Keratinocyte (primary cell): ENCODE data around the gene CLDN24. TPM values are rescaled to one million over a fixed set of nuclear protein-coding genes. Genes with fewer than 3 reads are reported as not detected.

Source experiments
- DNase-seq: peaks from one replicate; pipeline ENCODE4 v3.0.0-alpha.2; 2011; ENCODE audit warnings: low read depth, missing footprints, low spot score
- FAIRE-seq: peaks from 2 replicates; lab custom pipeline; 2011; peaks lifted over from hg19 to GRCh38; lab: Jason Lieb, UNC
- H2AFZ ChIP-seq: 2 replicates; pipeline ENCODE4 v1.6.0; 2012; ENCODE audit warnings: low read length, control low read depth, inconsistent platforms; ENCODE audit not compliant: control insufficient read depth
- H3K27ac ChIP-seq: 2 replicates; pipeline ENCODE4 v1.5.1; 2011; ENCODE audit warnings: low read length; ENCODE audit not compliant: control insufficient read depth, insufficient read depth
- H3K27me3 ChIP-seq: 3 replicates; pipeline ENCODE4 v1.6.0; 2011; ENCODE audit warnings: low read length; ENCODE audit not compliant: control insufficient read depth, insufficient read depth; ENCODE audit errors: extremely low read depth
- H3K36me3 ChIP-seq, 2 experiments: 2 replicates in 1 of 2; 3 replicates in 1 of 2; pipeline ENCODE4 v1.5.1; 2011; ENCODE audit warnings: low read length in 2 of 2, mild to moderate bottlenecking in 1 of 2; ENCODE audit not compliant: control insufficient read depth in 2 of 2, insufficient read depth in 2 of 2; ENCODE audit errors: extremely low read depth in 1 of 2
- H3K4me1 ChIP-seq: 3 replicates; pipeline ENCODE4 v1.5.1; 2011; ENCODE audit warnings: low read length; ENCODE audit not compliant: control insufficient read depth, insufficient read depth; ENCODE audit errors: extremely low read depth
- H3K4me2 ChIP-seq: 3 replicates; pipeline ENCODE4 v1.6.0; 2011; ENCODE audit warnings: low read depth, low read length; ENCODE audit not compliant: control insufficient read depth, insufficient read depth; ENCODE audit errors: extremely low read depth
- H3K4me3 ChIP-seq, 3 experiments: fragments of 200-600 bp in 1 of 3; sonication (generic) in 1 of 3; 2 replicates in 2 of 3; 3 replicates in 1 of 3; pipeline ENCODE4 v1.5.1; 2011 to 2016; ENCODE audit warnings: low read length in 3 of 3, mild to moderate bottlenecking in 3 of 3, control low read depth in 2 of 3, inconsistent platforms in 1 of 3, low read depth in 1 of 3, mixed read lengths in 1 of 3, mixed run types in 1 of 3, moderate library complexity in 1 of 3; ENCODE audit not compliant: control insufficient read depth in 2 of 3, insufficient read depth in 2 of 3; ENCODE audit errors: extremely low read depth in 1 of 3
- H3K79me2 ChIP-seq: 2 replicates; pipeline ENCODE4 v1.6.0; 2012; ENCODE audit warnings: low read length; ENCODE audit not compliant: control insufficient read depth, insufficient read depth
- H3K9ac ChIP-seq: 3 replicates; pipeline ENCODE4 v1.6.0; 2011; ENCODE audit warnings: low read length; ENCODE audit not compliant: control insufficient read depth, insufficient read depth; ENCODE audit errors: extremely low read depth
- H3K9me1 ChIP-seq: 3 replicates; pipeline ENCODE4 v1.6.0; 2011; ENCODE audit warnings: low read length; ENCODE audit not compliant: control insufficient read depth, insufficient read depth; ENCODE audit errors: extremely low read depth
- H3K9me3 ChIP-seq: 2 replicates; pipeline ENCODE4 v1.5.1; 2012; ENCODE audit warnings: low read depth, low read length; ENCODE audit not compliant: control insufficient read depth
- H4K20me1 ChIP-seq: 3 replicates; pipeline ENCODE4 v1.6.0; 2011; ENCODE audit warnings: low read length; ENCODE audit not compliant: control insufficient read depth, insufficient read depth; ENCODE audit errors: extremely low read depth
- EZH2 ChIP-seq: IDR thresholded peaks from one replicate; pipeline ENCODE4 v1.6.1; 2012; ENCODE audit warnings: inconsistent platforms, mild to moderate bottlenecking, low read length, moderate library complexity
- dilution Hi-C: fragments of 300-500 bp; cut with MboI; formaldehyde crosslinking; loops from one replicate; pipeline ENCODE4 v1.7.0; 2020; ENCODE audit warnings: low sequenced_read_pairs; ENCODE audit not compliant: extremely low pct_ligation_motif_present
- polyA plus RNA-seq, 5 experiments: library from polyadenylated mRNA; depleted of rRNA in 3 of 5; stranded (reverse) in 3 of 5; stranded (forward) in 1 of 5; unstranded in 1 of 5; fragments of >200 nt; gene quantifications; 1 replicate in 1 of 5; 2 replicates in 3 of 5; 3 replicates in 1 of 5; pipeline versions ENCODE4 v1.2.1 to v1.2.3, GENCODE V29; 2011 to 2012; ENCODE audit warnings: missing spikeins in 2 of 5, low read depth in 1 of 5, low replicate concordance in 1 of 5
- TF ChIP-seq, protein P1 (sequence below), 3 experiments: IDR thresholded peaks in 1 of 3; conservative IDR thresholded peaks in 1 of 3; optimal IDR thresholded peaks in 1 of 3; 2 replicates in 2 of 3; 3 replicates in 1 of 3; pipeline versions ENCODE3 to v1.5.1; 2011; ENCODE audit warnings: low read length in 3 of 3, mild to moderate bottlenecking in 3 of 3, moderate library complexity in 2 of 3, control low read depth in 1 of 3, inconsistent platforms in 1 of 3; ENCODE audit not compliant: insufficient read depth in 2 of 3; ENCODE audit errors: extremely low read depth in 1 of 3

The CLDN24 gene
- polyA plus RNA-seq, 1 donor (not counting 4 experiments of a cell fraction or from before 2014, with no cell fraction given) = not detected

DNA sequence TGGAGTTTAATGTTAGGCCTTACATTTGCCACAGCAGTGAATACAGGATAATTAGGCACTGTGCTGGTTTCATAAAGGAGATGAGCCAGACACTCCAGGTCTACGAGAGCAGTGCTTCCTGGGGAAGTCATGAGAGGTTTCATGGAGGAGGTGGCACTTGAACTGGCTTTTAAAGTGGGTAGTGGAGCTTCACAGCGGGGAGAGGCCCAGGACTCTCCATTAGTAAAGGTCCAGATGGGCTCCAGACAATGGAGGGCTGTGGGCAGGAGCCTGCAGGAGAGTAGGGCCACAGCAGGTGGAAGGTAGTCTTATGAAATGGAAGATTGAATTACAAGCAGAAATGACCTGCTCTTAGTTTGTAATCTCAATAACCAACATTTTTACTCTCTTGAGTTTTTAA is 31.2 kb downstream of the CLDN24 start:
- no peak overlapping the region for H3K4me3 ChIP-seq
- no peaks in the 10 kb centered on the region for H4K20me1 ChIP-seq
- H3K9ac ChIP-seq = no peak overlapping the region
- H3K9me1 ChIP-seq = no peaks in the 10 kb centered on the region
- no peak overlapping the region for H2AFZ ChIP-seq
- dilution Hi-C loops = no loop called here
- H3K9me3 ChIP-seq = no peaks in the 10 kb centered on the region
- no peaks in the 10 kb centered on the region for H3K79me2 ChIP-seq
- TF ChIP-seq, protein P1, sequence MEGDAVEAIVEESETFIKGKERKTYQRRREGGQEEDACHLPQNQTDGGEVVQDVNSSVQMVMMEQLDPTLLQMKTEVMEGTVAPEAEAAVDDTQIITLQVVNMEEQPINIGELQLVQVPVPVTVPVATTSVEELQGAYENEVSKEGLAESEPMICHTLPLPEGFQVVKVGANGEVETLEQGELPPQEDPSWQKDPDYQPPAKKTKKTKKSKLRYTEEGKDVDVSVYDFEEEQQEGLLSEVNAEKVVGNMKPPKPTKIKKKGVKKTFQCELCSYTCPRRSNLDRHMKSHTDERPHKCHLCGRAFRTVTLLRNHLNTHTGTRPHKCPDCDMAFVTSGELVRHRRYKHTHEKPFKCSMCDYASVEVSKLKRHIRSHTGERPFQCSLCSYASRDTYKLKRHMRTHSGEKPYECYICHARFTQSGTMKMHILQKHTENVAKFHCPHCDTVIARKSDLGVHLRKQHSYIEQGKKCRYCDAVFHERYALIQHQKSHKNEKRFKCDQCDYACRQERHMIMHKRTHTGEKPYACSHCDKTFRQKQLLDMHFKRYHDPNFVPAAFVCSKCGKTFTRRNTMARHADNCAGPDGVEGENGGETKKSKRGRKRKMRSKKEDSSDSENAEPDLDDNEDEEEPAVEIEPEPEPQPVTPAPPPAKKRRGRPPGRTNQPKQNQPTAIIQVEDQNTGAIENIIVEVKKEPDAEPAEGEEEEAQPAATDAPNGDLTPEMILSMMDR (optimal IDR thresholded peaks at IDR 0.05 in 1 of 3, IDR thresholded peaks at IDR 0.05 in 1 of 3, conservative IDR thresholded peaks at IDR 0.05 in 1 of 3; ENCODE audit: extremely low read depth in 1 of 3, insufficient read depth in 2 of 3, low read length in 3 of 3) = no peak
- no peak for TF ChIP-seq EZH2
- H3K36me3 ChIP-seq = peaks cover 19 to 21% of the 10 kb centered on the region in 2 experiments
- FAIRE-seq (no peak), DNase-seq (no peak)
- peaks cover 7% of the 10 kb centered on the region for H3K4me1 ChIP-seq
- H3K27ac ChIP-seq = no peak overlapping the region
- no peak overlapping the region for H3K4me2 ChIP-seq
- H3K27me3 ChIP-seq = no peaks in the 10 kb centered on the region

DNA sequence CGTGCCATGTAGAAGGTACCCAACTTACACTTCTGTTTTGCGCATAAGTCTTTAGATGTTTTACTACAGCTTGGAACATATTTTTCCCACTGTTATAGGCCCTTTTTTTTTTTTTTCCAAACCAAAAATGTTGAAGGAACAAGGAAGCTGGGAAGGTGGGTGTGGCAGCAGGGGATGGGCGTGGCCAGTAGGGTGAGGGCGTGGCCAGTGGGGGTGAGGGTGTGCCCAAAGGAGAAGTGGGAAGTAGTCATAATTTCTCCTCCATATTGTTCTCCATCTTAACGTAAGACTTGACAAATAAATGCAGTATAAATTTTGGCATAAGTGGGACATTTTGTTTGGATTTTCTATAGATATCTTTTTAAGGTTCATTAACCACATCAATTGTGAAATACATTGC is 32.5 kb downstream of the CLDN24 start:
- H3K36me3 ChIP-seq = peaks cover 19 to 26% of the 10 kb centered on the region in 2 experiments
- no peak for FAIRE-seq
- dilution Hi-C loops = no loop called here

More for the DNA sequence above, 32.5 kb downstream of the CLDN24 start:
- no peak overlapping the region for H3K4me2 ChIP-seq
- no peak overlapping the region for H3K9ac ChIP-seq
- H3K9me1 ChIP-seq = no peaks in the 10 kb centered on the region
- H4K20me1 ChIP-seq = no peaks in the 10 kb centered on the region
- no peak overlapping the region for H2AFZ ChIP-seq
- no peaks in the 10 kb centered on the region for H3K9me3 ChIP-seq
- no peak overlapping the region for H3K4me3 ChIP-seq
- no peak for DNase-seq
- H3K27me3 ChIP-seq = no peaks in the 10 kb centered on the region
- H3K27ac ChIP-seq = no peak overlapping the region
- no peaks in the 10 kb centered on the region for H3K4me1 ChIP-seq
- TF ChIP-seq EZH2 = no peak
- TF ChIP-seq, protein P1 (optimal IDR thresholded peaks at IDR 0.05 in 1 of 3, IDR thresholded peaks at IDR 0.05 in 1 of 3, conservative IDR thresholded peaks at IDR 0.05 in 1 of 3; ENCODE audit: extremely low read depth in 1 of 3, insufficient read depth in 2 of 3, low read length in 3 of 3) = no peak
- no peaks in the 10 kb centered on the region for H3K79me2 ChIP-seq
